Stimulated activated CD8-positive, alpha-beta memory T cell treated with anti-CD3 and anti-CD28 coated beads, Interleukin-7, amount 100 ng/mL, for 1 hour (primary cell): ENCODE measurements around the gene UNC13C.

Source experiments
- DNase-seq, 2 donors: peaks; one replicate each; pipeline ENCODE4 v3.0.0-alpha.2; 2020; ENCODE audit warnings: low read depth in 2 of 2

The UNC13C gene

DNA sequence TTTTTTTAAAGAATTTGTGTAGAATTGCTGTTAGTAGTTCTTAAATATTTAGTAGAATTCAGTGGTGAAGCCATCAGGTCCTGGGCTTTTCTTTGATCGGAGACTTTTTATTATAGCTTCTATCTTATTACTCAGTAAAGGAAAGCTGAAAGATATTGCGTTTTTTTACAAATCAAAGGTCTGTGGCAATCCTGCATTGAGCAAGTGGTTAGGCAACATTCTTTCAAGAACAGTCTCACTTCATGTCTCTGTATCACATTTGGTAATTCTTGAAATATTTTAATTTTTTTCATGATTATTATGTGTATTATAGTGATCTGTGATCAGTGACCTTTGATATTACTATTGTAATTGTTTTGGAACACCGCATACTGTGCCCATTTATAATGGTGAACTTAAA is 140.8 kb downstream of the UNC13C start:
- no peak for DNase-seq

DNA sequence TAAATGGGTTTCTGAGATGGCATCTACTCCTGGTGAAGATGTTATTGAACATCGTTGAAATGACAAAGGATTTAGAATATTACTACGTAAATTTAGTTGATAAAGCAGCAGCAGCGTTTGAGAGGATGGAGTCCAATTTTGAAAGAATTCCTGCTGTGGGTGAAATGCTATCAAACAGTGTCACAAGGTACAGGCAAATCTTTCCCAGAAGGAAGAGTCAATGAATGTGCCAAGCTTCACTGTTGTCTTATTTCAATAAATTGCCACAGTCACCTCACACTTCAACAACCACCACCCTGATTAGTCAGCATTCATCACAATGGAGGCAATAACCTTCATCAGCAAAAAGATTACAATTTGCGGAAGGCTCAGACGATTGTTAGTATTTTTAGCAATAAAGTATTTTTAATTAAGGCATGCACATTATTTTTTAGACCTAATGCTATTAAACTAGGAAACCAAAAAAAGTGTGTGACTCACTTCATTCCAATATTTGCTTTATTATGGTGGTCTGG is 142.8 kb downstream of the UNC13C start:
- no peak for DNase-seq

DNA sequence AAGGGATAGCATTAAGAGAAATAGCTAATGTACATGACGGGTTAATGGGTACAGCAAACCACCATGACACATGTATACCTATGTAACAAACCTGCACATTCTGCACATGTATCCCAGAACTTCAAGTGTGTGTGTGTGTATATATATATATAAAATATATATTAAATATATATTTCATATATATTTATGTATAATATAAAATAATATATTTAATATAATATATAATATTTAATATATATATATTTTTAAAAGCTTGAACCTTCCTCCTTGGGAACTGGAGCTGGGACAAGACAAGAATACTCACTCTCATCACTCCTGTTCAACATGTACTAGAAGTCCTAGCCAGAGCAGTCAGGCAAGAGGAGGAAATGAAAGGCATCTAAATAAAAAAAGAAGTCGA is 149.3 kb downstream of the UNC13C start:
- no peak for DNase-seq

DNA sequence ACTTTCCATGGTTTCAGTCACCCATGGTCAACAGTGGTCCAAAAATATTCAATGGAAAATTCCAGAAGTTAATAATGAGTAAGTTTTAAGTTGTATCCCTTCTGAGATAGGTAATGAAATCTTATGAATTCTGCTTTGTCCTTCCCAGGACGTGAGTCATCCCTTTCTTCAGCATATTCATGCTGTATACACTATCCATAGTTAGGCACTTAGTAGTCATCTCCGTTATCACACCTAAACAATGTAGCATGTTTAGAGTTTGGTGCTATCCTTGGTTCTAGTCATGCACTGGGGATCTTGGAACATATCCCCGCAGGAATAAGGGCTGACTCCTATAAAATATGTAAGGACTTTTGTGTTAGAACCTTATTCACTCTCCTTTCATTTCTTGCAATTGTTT is 153.2 kb downstream of the UNC13C start:
- no peak for DNase-seq

DNA sequence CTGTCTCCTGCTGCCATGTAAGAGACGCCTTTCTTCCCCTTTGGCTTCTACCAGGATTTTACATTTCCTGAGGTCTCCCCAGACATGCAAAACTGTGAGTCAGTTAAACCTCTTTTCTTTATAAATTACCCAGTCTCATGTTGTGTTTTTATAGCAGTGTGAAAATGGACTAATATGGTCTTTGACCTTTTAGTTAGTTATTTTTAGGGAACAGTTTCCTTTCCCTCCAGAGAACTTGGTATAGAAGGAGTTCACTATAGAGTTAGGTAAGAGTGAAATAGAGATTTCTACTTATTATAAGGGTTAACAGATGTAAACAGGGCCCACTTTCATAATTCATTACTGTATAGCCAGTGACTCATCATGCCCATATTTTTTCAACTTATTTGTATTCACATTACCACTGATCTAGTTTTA is 170.9 kb downstream of the UNC13C start:
- no peak for DNase-seq

DNA sequence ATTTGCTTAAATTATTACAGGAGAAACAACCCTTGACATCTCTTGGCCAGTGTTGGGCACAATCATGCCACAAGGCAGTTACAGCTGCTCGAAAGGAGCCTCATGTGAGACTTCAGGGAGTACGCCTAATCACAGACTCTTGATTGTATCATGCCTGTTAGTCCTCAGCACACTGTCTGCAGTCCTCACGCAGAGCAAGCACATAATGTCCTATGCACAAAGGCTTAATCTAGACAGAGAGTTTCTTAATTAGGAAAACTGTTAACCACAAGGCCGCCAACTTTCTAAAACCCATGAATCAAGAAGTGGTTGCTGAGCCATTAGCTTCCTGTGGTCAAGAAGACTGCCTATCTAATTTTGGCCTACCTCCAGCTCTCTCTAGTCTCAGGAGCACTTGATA is 172.0 kb downstream of the UNC13C start:
- DNase-seq: no peak

DNA sequence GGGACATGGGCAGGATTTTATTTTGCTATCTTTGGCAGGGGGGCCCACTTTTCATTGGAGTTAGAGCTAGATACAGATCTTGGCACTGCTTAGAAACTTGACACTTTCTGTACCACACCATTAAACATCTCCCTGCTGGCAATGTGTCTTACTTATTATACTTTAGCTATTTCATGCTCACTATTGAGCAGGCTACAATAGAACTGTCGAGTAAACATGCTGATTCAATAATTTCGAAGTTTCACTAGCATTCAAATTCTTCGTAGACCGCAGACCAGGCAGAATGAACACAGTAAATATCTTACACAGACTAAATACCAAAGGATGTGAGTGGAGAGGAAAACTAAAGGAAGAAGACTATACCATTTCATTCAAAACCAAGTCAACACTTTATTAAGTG is 180.8 kb downstream of the UNC13C start:
- no peak for DNase-seq

DNA sequence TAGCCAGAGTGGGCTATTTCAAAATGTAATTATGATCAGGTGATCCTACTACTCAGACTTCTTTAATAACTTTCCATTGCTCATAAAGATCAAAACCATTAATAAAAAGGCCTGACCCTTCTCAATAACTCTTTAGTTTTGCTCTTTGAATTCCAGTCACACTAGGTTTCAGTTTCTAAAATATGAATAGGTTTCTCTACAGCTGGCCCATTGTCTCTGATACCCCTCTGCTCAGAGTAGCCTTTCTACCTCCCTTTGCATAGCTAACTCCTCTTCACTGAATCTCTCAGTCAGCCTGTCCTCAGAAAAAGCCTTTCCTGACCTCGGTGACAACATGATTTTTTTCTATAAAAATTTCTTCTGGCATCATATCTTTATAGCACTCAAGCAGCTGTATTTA is 209.1 kb downstream of the UNC13C start:
- DNase-seq: no peak

DNA sequence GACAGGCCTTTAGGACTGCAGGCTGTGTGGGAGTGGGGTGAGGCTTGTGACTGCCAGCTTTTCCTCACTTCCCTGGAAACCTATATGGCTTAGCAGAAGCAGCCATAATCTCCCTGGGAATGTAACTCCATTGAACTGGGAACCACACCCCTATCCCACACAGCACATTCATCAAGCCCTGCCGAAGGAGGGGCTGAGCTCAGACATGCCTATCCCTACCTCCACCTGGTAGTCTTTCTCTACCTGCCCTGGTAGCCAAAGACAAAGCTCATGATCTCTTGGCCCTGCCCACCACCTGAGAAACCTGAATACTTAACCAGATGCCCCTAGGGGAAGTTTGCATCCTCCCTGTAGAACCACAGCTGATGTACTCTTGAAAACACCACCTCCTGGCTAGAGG is 219.8 kb downstream of the UNC13C start:
- DNase-seq: no peak

DNA sequence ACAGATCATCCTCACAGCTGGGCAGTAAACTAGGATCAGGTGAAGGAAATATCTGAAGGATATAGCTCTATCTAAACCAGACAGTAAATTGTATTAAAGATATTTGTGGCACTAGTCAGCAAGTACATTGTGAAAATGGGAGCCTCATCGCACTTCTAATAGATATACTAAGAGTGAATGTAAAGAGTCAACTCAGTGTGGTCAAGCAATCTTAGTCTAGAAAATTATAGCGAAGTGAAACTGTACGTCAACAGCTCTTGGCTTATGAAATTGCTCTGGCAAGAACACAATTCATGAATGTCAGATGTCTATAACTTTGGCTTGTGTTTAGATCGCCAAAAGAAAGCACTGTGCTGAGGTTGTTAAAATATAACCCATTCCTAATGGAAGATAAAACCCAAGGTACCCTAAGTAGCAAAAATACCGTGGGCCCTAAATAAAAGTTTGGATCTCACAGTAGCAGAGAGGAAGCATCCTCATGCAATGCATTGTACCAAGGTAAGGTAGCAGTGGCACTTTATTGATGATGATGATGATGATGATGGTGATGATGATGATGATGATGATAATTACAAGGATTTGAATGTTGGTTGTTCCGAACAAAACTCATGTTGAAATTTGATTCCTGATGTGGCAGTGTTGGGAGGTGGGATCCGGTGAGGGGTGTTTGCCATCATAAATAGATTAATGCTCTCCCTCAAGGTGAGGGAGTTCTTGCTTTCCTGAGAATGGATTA is 228.5 kb downstream of the UNC13C start:
- no peak for DNase-seq

DNA sequence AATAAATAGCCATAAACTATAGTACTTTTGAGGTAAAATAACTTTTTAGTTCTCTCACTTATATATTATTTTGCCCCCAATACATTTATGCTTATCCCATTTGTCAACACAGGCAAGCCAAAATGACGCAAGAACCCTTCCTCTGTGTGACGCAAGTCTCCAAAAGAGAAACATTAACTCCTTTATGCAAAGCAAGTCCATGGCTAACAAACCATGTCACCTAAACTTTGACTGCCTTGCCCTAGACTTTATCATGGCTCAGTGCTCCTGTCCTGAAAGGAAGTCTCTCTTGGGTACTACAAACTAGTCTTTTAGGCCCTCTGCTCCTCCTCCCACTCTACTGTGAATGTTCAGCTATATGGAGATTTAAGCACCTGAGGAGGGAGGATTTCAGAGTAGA is 230.5 kb downstream of the UNC13C start:
- DNase-seq: no peak

DNA sequence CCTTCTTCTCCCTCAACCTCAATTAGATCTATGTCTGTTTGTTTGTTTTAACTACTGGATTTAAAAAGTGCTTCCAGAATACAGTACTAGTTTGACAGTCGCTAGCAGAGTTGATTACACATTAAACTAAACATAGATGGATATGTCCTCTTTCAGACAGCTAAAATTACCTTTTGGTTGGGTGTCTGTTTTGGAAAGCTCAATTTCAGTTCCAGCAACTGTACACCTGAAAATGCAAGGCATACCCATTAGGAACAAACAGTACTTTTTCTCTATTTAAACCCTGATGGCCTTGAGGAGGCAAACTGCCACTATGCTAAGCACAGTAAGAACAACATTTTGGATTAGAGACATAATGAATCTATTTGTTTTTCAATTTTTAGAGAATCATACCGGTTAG is 234.4 kb downstream of the UNC13C start:
- no peak for DNase-seq

DNA sequence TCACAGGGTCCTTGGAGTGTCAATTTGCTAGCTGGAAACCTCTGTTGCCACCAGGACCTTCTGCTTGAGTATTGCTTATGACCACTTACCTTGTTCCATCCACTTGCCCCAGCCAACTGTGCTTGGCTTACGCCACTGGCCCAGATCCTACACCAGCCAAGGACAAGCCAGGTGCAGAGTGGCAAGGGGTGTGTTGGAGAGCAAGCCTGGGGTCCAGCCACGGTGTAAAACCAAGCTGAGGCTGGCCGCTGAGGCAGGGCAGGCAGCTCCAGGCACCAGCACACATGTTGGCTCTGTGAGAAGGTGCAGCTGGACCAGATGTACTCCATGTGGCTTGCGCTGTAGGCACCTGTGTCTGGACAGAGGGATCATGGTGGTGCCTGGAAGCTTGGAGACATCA is 248.2 kb downstream of the UNC13C start:
- no peak for DNase-seq

DNA sequence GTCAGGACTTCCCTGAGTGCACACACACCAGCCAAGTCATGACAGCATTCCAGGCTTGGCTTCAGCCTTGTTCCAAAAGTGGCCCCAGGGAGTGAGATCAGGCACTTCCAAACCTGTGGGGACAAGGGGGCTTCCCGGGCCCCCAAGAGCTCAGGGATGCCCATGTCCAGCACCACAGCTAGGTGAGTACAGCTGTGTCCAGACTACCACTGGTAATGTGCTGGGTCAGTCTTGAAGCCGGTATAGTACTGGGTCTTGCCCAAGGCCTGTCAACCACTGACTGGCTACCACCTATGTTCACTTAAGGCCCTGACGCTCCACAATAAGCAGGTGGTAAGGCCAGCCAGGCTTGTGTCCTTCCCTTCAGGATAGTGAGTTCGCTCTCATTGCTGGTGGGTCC is 249.3 kb downstream of the UNC13C start:
- DNase-seq: no peak

DNA sequence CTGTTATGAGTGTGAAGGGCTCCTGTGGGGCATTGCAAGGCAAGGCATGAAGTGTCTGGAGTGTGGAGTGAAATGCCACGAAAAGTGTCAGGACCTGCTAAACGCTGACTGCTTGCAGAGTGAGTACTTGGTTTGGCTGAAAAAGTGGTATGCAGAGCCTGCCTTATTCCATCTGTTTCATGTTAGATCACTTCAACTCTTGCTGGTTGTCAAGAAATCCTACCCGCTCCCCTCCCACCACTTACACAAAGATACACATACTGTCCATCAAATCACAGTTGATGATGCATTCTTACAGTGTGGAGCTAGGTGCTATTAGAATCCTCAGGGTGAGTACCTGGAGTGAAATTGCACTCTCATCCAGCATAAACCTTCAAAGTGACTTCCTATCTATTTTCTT is 272.1 kb downstream of the UNC13C start:
- no peak for DNase-seq

DNA sequence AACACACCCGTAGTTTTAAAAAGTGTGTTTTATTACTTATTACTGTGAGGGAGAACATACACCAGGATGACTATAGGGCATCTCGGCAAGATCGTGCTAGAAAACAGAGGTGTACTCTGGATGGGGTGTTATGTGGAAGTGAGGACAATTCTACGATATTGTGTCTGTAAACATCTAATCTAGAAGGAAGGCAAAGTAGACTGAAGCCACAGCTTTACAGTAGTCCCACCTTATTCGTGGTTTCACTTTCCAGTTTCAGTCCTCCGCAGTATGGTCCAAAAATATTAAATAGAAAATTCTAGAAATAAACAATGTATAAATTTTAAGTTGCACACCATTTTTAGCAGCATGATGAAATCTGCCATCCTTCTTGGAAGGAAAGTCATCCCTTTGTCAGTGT is 277.9 kb downstream of the UNC13C start:
- no peak for DNase-seq

DNA sequence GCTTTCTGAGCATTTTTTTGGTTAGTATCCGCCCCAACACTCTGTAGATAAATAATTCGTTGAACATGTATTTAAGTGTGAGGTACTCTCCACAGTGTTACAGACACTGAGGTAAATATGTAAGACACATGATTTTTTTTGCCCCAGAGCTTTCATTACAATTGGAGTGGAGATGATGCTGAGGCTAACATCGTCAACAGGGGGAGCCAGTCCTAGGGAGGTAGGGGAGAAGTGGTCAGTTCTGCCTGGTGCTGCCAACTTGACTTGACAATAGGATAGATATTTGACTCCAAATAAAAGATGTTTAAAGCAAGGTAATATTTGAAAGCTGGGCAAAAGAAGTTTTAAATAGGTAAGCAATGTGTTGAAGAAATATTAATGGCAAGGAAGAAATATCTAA is 295.7 kb downstream of the UNC13C start:
- DNase-seq: no peak

DNA sequence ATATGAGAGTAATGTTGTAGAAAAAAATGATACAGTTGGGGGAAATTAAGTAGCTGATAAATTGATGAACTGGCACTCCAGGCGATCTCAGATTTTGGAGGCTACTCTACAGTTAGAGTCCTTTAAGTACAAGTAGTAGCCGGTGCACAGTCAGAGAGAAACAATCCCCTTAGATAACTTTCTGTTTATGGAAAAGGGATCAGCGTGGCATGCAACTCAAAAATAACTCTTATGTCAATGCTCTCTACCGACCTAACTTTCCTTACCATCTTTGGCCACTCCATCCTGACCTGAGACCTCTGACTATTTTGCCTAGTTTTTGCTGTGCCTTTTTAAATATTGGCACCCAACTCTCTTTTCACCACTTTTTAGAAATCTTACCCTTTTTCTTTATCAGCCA is 299.6 kb downstream of the UNC13C start:
- DNase-seq: no peak

DNA sequence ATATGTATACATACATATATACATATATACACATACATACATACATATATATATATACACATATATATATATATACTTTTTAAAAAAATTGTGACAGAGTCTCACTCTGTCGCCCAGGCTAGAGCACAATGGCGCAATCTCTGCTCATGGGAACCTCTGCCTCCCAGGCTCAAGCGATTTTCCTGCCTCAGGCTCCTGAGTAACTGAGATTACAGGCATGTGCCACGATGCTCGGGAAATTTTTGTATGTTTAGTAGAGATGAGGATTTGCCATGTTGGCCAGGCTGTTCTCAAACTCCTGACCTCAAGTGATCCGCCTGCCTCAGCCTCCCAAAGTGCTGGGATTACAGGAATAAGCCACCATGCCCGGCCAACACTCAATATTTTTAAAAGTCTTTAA is 302.5 kb downstream of the UNC13C start:
- no peak for DNase-seq

DNA sequence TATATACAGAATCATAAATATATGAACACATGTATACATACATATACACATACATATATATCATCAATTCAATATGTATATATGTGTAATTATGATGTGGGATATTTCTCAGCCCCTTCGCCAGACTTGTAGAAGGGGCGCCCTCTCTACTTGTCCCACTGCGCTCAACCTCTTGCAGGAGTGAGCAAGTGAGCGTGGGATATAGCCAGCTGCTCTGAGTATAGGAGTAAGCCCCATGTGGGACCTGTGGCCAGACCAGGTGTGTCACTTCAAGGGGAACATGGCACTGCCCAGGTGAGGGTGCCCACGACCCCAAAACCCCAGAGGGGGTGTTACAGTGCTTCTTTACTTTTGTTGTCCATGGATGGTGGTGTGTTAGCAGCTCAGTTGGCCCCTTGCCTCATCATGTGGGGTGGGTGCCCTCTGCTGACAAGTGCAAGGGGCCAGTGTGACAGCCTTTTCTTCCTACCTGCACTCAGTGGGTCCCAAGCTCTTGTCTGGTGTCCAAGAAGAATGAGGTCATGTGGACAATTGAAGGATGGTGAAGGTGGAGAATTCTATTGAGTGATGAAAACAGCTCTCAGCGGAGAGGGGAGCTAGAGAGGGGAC is 304.1 kb downstream of the UNC13C start:
- no peak for DNase-seq

DNA sequence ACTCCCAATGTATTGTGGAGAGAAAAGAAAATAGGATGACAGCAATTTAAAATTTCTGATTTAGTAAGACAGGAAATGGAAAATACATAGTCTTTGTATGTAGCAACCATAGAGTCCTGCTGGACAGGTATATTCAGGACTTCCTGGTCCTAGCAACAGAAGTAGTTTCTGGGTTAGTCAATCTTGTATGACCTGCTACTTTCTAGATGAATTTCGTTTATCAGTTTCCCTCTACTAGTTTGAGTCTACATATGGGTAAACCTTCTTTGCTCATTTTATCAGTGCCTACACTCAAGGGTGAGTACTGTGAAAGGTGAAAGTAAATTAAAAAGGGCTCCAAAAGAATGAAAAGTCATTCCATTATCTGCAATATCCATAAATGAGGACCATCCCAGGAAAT is 309.8 kb downstream of the UNC13C start:
- no peak for DNase-seq

DNA sequence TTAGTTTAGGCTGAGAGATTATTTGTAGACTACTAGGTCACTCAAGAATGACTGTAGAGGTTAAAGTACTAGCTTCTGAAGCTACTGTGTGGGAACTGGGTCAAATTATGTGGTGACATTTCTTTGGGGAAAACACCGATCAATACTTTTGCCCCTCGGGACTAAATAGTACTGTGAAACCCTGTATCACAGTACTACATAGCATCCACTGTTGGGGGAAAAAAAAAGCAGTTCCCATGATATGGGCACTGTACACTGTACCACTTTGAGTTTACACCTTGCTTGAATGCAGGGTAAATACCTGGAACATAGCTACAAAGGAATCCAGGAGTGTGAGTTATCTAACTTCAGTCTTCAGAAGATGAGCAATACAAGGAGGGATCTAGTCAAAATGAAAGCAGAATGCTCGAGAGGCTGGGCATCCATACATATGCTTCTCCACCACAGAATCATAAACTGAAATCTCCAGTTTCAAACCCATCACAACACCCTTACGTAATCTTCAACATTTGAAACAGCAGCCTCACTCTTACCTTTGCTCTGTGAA is 311.4 kb downstream of the UNC13C start:
- DNase-seq: no peak

DNA sequence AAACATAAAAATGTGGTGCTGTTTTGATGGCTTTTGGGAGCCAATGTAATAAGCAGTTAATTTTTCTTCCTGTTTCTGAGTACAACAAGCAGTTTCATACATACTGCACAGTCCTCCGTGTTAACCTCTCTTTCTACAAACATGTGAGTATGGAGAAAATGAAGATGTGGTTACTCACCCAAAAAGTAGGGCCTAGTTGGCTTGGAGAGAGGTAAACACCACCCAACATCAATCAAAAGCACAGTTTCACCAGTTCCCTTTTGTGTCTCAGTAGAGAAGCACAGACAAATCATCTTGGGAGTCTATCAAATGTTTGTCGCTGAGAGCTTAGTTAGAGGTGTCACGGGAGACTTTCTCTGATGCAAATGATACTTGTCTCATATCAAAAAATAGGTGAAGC is 320.2 kb downstream of the UNC13C start:
- no peak for DNase-seq
